K562 (cell line): Measurements from ENCODE around the gene NINJ1. TPM values are rescaled to one million over a fixed set of nuclear protein-coding genes. Genes with fewer than 3 reads are reported as not detected.

Experiments used
- ATF1 ChIP-seq, 2 experiments: fragments of 450-650 bp in 1 of 2; IDR thresholded peaks; 2 replicates each; pipeline ENCODE4 v1.6.1; 2016; ENCODE audit warnings: missing compliant biosample characterization in 1 of 2, missing genetic modification characterization in 1 of 2
- ATF2 ChIP-seq: sonication (generic); formaldehyde crosslinking; IDR thresholded peaks from 2 replicates; pipeline ENCODE4 v1.8.1; 2022; ENCODE audit warnings: missing genetic modification reagents
- ATF7 ChIP-seq: fragments of 450-650 bp; IDR thresholded peaks from 2 replicates; pipeline ENCODE4 v1.7.1; 2014; ENCODE audit warnings: mild to moderate bottlenecking, moderate library complexity
- BHLHE40 ChIP-seq: IDR thresholded peaks from 2 replicates; pipeline ENCODE4 v1.6.1; 2011; ENCODE audit warnings: low read length, improper control_type of control experiment
- BRD4 ChIP-seq: fragments of 200-600 bp; sonication (generic); IDR thresholded peaks from 2 replicates; pipeline ENCODE4 v1.6.1; 2017; ENCODE audit warnings: inconsistent platforms
- CBX3 ChIP-seq, 2 experiments: IDR thresholded peaks; 1 replicate in 1 of 2; 2 replicates in 1 of 2; pipeline ENCODE4 v1.6.1; 2012; ENCODE audit warnings: inconsistent platforms in 2 of 2, low read length in 2 of 2, borderline replicate concordance in 1 of 2, control low read depth in 1 of 2
- CXXC5 ChIP-seq: fragments of 250-450 bp; sonication (Bioruptor Pico); IDR thresholded peaks from 2 replicates; pipeline ENCODE4 v1.8.0; 2022; ENCODE audit warnings: inconsistent platforms, mild to moderate bottlenecking, moderate library complexity
- DACH1 ChIP-seq: fragments of 450-650 bp; IDR thresholded peaks from 2 replicates; pipeline ENCODE4 v1.6.1; 2018; ENCODE audit not compliant: partially characterized antibody
- ELK3 ChIP-seq: fragments of 450-650 bp; formaldehyde crosslinking; IDR thresholded peaks from 2 replicates; pipeline ENCODE4 v1.4.0; 2020; ENCODE audit warnings: mild to moderate bottlenecking
- ESRRB ChIP-seq: fragments of 250-450 bp; sonication (Bioruptor Pico); IDR thresholded peaks from 2 replicates; pipeline ENCODE4 v1.5.0; 2020; ENCODE audit warnings: mild to moderate bottlenecking, moderate library complexity, borderline replicate concordance
- FIP1L1 ChIP-seq: fragments of 200-400 bp; formaldehyde crosslinking; IDR thresholded peaks from 2 replicates; pipeline ENCODE4 v1.6.1; 2018; ENCODE audit warnings: mild to moderate bottlenecking, low read depth, low read length; ENCODE audit not compliant: poor library complexity, severe bottlenecking
- FOXO4 ChIP-seq: fragments of 450-650 bp; formaldehyde crosslinking; IDR thresholded peaks from 2 replicates; pipeline ENCODE4 v1.4.0; 2020; ENCODE audit warnings: mild to moderate bottlenecking, moderate library complexity
- KLF1 ChIP-seq: fragments of 450-650 bp; IDR thresholded peaks from 2 replicates; pipeline ENCODE4 v1.6.1; 2016; ENCODE audit warnings: missing genetic modification characterization, missing compliant biosample characterization
- PHB2 ChIP-seq: fragments of 450-650 bp; IDR thresholded peaks from 2 replicates; pipeline ENCODE4 v1.6.1; 2017; ENCODE audit warnings: low read depth
- POLR2AphosphoS2 ChIP-seq: IDR thresholded peaks from 2 replicates; pipeline ENCODE4 v1.6.1; 2012; ENCODE audit warnings: low read length, improper control_type of control experiment
- SAP30 ChIP-seq: fragments of 200-600 bp; sonication (generic); IDR thresholded peaks from 2 replicates; pipeline ENCODE4 v1.6.1; 2012; ENCODE audit warnings: borderline replicate concordance, low read depth, mild to moderate bottlenecking, moderate library complexity, low read length, control low read depth, inconsistent platforms; ENCODE audit not compliant: insufficient read depth, poor library complexity, severe bottlenecking
- SLC30A9 ChIP-seq: fragments of 250-450 bp; sonication (Bioruptor Pico); IDR thresholded peaks from 2 replicates; pipeline ENCODE4 v1.8.0; 2022; ENCODE audit warnings: mild to moderate bottlenecking, moderate library complexity
- THRAP3 ChIP-seq: fragments of 450-650 bp; IDR thresholded peaks from 2 replicates; pipeline ENCODE4 v1.6.1; 2016; ENCODE audit warnings: mild to moderate bottlenecking, inconsistent platforms, borderline replicate concordance
- ZBTB33 ChIP-seq: sonication (generic); formaldehyde crosslinking; IDR thresholded peaks from 2 replicates; pipeline ENCODE4 v1.8.1; 2023; ENCODE audit warnings: mild to moderate bottlenecking, missing genetic modification reagents
- ZNF174 ChIP-seq: fragments of 250-450 bp; sonication (Bioruptor Pico); IDR thresholded peaks from 2 replicates; pipeline ENCODE4 v1.4.0; 2020; ENCODE audit warnings: mild to moderate bottlenecking
- ZNF239 ChIP-seq: fragments of 250-450 bp; sonication (Bioruptor Pico); IDR thresholded peaks from 2 replicates; pipeline ENCODE4 v1.4.0; 2020; ENCODE audit warnings: mild to moderate bottlenecking
- ZNF347 ChIP-seq: fragments of 450-650 bp; formaldehyde crosslinking; IDR thresholded peaks from 2 replicates; pipeline ENCODE4 v1.4.0; 2020; ENCODE audit warnings: low read depth, mild to moderate bottlenecking, moderate library complexity
- ZNF57 ChIP-seq: fragments of 450-650 bp; formaldehyde crosslinking; IDR thresholded peaks from 2 replicates; pipeline ENCODE4 v1.4.0; 2020; ENCODE audit warnings: mild to moderate bottlenecking, moderate library complexity
- ZNF79 ChIP-seq: fragments of 250-450 bp; sonication (Bioruptor Pico); IDR thresholded peaks from 2 replicates; pipeline ENCODE4 v1.4.0; 2020; ENCODE audit warnings: low read depth, mild to moderate bottlenecking, moderate library complexity
- polyA plus RNA-seq, 8 experiments: library from polyadenylated mRNA; depleted of rRNA in 4 of 8; stranded (reverse) in 5 of 8; unstranded in 3 of 8; fragments of >200 nt; fragmentation: Nextera tagmentation in 2 of 8; fragmentation: Illumina TruSeq in 1 of 8; extraction: Ambion mirVana in 2 of 8; extraction: Trizol in 1 of 8; gene quantifications; 2 replicates each; pipeline versions ENCODE4 v1.2.1 to v1.2.3, GENCODE V29; 2011 to 2014; ENCODE audit warnings: inconsistent platforms in 1 of 8, missing spikeins in 1 of 8
- total RNA-seq, 7 experiments: library from RNA; depleted of rRNA in 6 of 7; stranded (reverse); fragments of >200 nt in 6 of 7; fragmentation: Illumina TruSeq in 2 of 7; extraction: Trizol in 2 of 7; gene quantifications; 2 replicates each; pipeline versions ENCODE4 v1.2.1 to v1.2.3, GENCODE V29; 2011 to 2021; ENCODE audit warnings: low replicate concordance in 1 of 7

Gene NINJ1
- total and polyA plus RNA-seq, 9 of the 15 experiments (the other 6 are each of a cell fraction or from before 2014, with no cell fraction given), result 0.13 to 8.4 (median 4.9) TPM

GRCh38 chr9:93132946-93133680 is 938 bp downstream of the NINJ1 start (continued):
- TF ChIP-seq ZNF174 (CRISPR knock-in tag), result no peak
- TF ChIP-seq FIP1L1, result no peak
- no peak; the same call in 1 of the 2 replicates for TF ChIP-seq CXXC5 (CRISPR knock-in tag)
- TF ChIP-seq ZNF79, result no peak
- TF ChIP-seq BHLHE40, result 0 out of 2 replicates have a peak, but pooled peaks have one; percentile 56
- no peak for TF ChIP-seq CBX3 (IDR thresholded peaks at IDR 0.05; ENCODE audit: borderline replicate concordance in 1 of 2, low read length in 2 of 2)
- no peak for TF ChIP-seq FOXO4 (CRISPR knock-in tag)
- no peak for TF ChIP-seq PHB2
- peak; percentile 74; the same call in 1 of the 2 replicates for TF ChIP-seq ATF2 (CRISPR knock-in tag)
- TF ChIP-seq DACH1, result no peak
- no peak for TF ChIP-seq ATF1 (CRISPR knock-in tag; IDR thresholded peaks at IDR 0.05)
- peak; percentile 78 for TF ChIP-seq ATF1 (tag; IDR thresholded peaks at IDR 0.05)
- no peak for TF ChIP-seq ZNF239 (CRISPR knock-in tag)
- TF ChIP-seq POLR2AphosphoS2, result no peak
- no peak for TF ChIP-seq KLF1 (tag)
- TF ChIP-seq ZBTB33 (CRISPR knock-in tag), result no peak
- no peak for TF ChIP-seq ZNF57 (CRISPR knock-in tag)
- TF ChIP-seq ELK3 (CRISPR knock-in tag), result no peak
- TF ChIP-seq ZNF347, result no peak
- no peak for TF ChIP-seq SLC30A9 (CRISPR knock-in tag)
- TF ChIP-seq ESRRB (CRISPR knock-in tag), result no peak
- no peak; the same call in 1 of the 2 replicates for TF ChIP-seq ATF7
- TF ChIP-seq THRAP3, result no peak
- TF ChIP-seq SAP30, result no peak
- no peak for TF ChIP-seq BRD4
